Measurements from ENCODE around the gene SNX7. TPM values are rescaled to one million over a fixed set of nuclear protein-coding genes. Genes with fewer than 3 reads are reported as not detected.

Gene SNX7
- total and polyA plus RNA-seq, 10 donors, result 2.3 to 11.5 (median 7.6) TPM

- peaks cover 0 to 36% (median 21%) of the 10 kb centered on the region in 8 donors for H3K9me3 ChIP-seq
- H3K27me3 ChIP-seq (replicated peaks in 1 of 7), result no peaks in the 10 kb centered on the region
- WGBS, 5 donors, result 66 to 84% (median 75%) methylated on average over 2 of the region's 2 CpGs
- H3K36me3 ChIP-seq, result no peaks in the 10 kb centered on the region
- intact Hi-C loops (cut with DNase I; ENCODE audit: low total_unique reads), result no loop called here
- no peak overlapping the region for H3K4me3 ChIP-seq
- TF ChIP-seq POLR2AphosphoS5 (IDR thresholded peaks at IDR 0.05) (no peak), CTCF (IDR thresholded peaks at IDR 0.05 in 8 of 11, conservative IDR thresholded peaks at IDR 0.05 in 3 of 11) (no peak), POLR2A (IDR thresholded peaks at IDR 0.05) (no peak)
- H3K4me1 ChIP-seq, result no peaks in the 10 kb centered on the region
- no peak for DNase-seq
- H3K27ac ChIP-seq, result no peak overlapping the region
Measured at GRCh38 chr1:98644510-98644909, 17.0 kb upstream of the SNX7 start.

GRCh38 chr1:98651116-98651632, 10.3 kb upstream of the SNX7 start:
- Histone ChIP-seq H3K9me3 (peaks cover 0 to 16% (median 3%) of the 10 kb centered on the region in 8 donors), H3K4me1 (no peaks in the 10 kb centered on the region), H3K27me3 (replicated peaks in 1 of 7) (no peaks in the 10 kb centered on the region), H3K36me3 (no peaks in the 10 kb centered on the region), H3K4me3 (no peak overlapping the region), H3K27ac (no peak overlapping the region)
- no peak for DNase-seq
- intact Hi-C loops (cut with DNase I; ENCODE audit: low total_unique reads), result no loop called here
- WGBS, 5 donors, result 58 to 81% (median 78%) methylated on average over 3 to 6 of the region's 6 CpGs
- no peak for TF ChIP-seq POLR2AphosphoS5 (IDR thresholded peaks at IDR 0.05)
- no peak for TF ChIP-seq POLR2A (IDR thresholded peaks at IDR 0.05)
- no peak for TF ChIP-seq CTCF (IDR thresholded peaks at IDR 0.05 in 8 of 11, conservative IDR thresholded peaks at IDR 0.05 in 3 of 11)

- no peak for DNase-seq
- Histone ChIP-seq H3K27ac (no peak overlapping the region), H3K4me3 (no peak overlapping the region), H3K27me3 (replicated peaks in 1 of 7) (no peaks in the 10 kb centered on the region), H3K4me1 (no peaks in the 10 kb centered on the region), H3K36me3 (no peaks in the 10 kb centered on the region), H3K9me3 (peaks cover 0 to 16% (median 3%) of the 10 kb centered on the region in 8 donors)
- intact Hi-C loops (cut with DNase I; ENCODE audit: low total_unique reads), result no loop called here
- 84 to 97% (median 92%) methylated on average over 2 of the region's 2 CpGs for WGBS, 5 donors
- no peak for TF ChIP-seq POLR2A (IDR thresholded peaks at IDR 0.05)
- TF ChIP-seq POLR2AphosphoS5 (IDR thresholded peaks at IDR 0.05), result no peak
- no peak for TF ChIP-seq CTCF (IDR thresholded peaks at IDR 0.05 in 8 of 11, conservative IDR thresholded peaks at IDR 0.05 in 3 of 11)
Measured at GRCh38 chr1:98653123-98653522, 8.4 kb upstream of the SNX7 start.

GRCh38 chr1:98659879-98660278, 1.6 kb upstream of the SNX7 start:
- Histone ChIP-seq H3K36me3 (no peaks in the 10 kb centered on the region), H3K4me1 (peaks cover 0 to 28% (median 17%) of the 10 kb centered on the region in 6 donors), H3K4me3 (no peak overlapping the region), H3K27me3 (replicated peaks in 1 of 7) (peaks cover 0 to 50% (median 13%) of the 10 kb centered on the region in 7 donors), H3K27ac (no peak overlapping the region), H3K9me3 (no peaks in the 10 kb centered on the region)
- no peak for TF ChIP-seq CTCF (IDR thresholded peaks at IDR 0.05 in 8 of 11, conservative IDR thresholded peaks at IDR 0.05 in 3 of 11)
- TF ChIP-seq POLR2AphosphoS5 (IDR thresholded peaks at IDR 0.05), result no peak
- TF ChIP-seq POLR2A (IDR thresholded peaks at IDR 0.05), result no peak
- intact Hi-C loops (cut with DNase I; ENCODE audit: low total_unique reads), result no loop called here
- DNase-seq, result no peak
